Kidney tubule cell (primary cell): ENCODE data around the gene FGFR3.

Experiments
- DNase-seq: peaks from one replicate; pipeline ENCODE4 v3.0.0-alpha.2; 2018; ENCODE audit warnings: low spot score

The FGFR3 gene

GRCh38 chr4:1788254-1788973 is 4.7 kb upstream of the FGFR3 start:
- no peak for DNase-seq

- DNase-seq, result no peak
Measured at GRCh38 chr4:1789552-1789951, 3.5 kb upstream of the FGFR3 start.

GRCh38 chr4:1790005-1790404 is 3.1 kb upstream of the FGFR3 start:
- DNase-seq, result no peak

- no peak for DNase-seq
Measured at GRCh38 chr4:1792158-1792831, 798 bp upstream of the FGFR3 start.

GRCh38 chr4:1793496-1793840 is 375 bp downstream of the FGFR3 start:
- peak; percentile 26 for DNase-seq

- DNase-seq, result no peak
Measured at GRCh38 chr4:1793940-1794808, 1.1 kb downstream of the FGFR3 start.

GRCh38 chr4:1794809-1795298 is 1.8 kb downstream of the FGFR3 start:
- DNase-seq, result no peak

GRCh38 chr4:1795299-1796195 is 2.5 kb downstream of the FGFR3 start:
- DNase-seq, result peak; percentile 17

- no peak for DNase-seq
Measured at GRCh38 chr4:1796486-1797204, 3.6 kb downstream of the FGFR3 start.

- DNase-seq, result no peak
Measured at GRCh38 chr4:1797298-1797860, 4.3 kb downstream of the FGFR3 start.

GRCh38 chr4:1797861-1798579 is 4.9 kb downstream of the FGFR3 start:
- DNase-seq, result no peak

- DNase-seq, result no peak
Measured at GRCh38 chr4:1798580-1799386, 5.7 kb downstream of the FGFR3 start.

GRCh38 chr4:1799387-1800375 is 6.6 kb downstream of the FGFR3 start:
- no peak for DNase-seq

GRCh38 chr4:1800805-1801204 is 7.7 kb downstream of the FGFR3 start:
- DNase-seq, result no peak

- DNase-seq, result no peak
Measured at GRCh38 chr4:1801286-1801958, 8.3 kb downstream of the FGFR3 start.

- no peak for DNase-seq
Measured at GRCh38 chr4:1802151-1802715, 9.1 kb downstream of the FGFR3 start.
